Measurements from ENCODE around the gene RCC1. TPM values are rescaled to one million over a fixed set of nuclear protein-coding genes. Genes with fewer than 3 reads are reported as not detected.
"Not testable (repeated sequence)": the region's sequence is repeated elsewhere in the genome, so short reads cannot be mapped to it uniquely, and the experiment has no call there.

The RCC1 gene
- total RNA-seq, 1 donor from 2014 or later = 34.7 TPM

GRCh38 chr1:28541414-28542015 is 35.7 kb downstream of the RCC1 start:
- DNase-seq (ENCODE audit: extremely low read depth, low read depth, low spot score) = not testable (repeated sequence)

- no peak for DNase-seq (ENCODE audit: extremely low read depth, low read depth, low spot score)
Observed at GRCh38 chr1:28545246-28545628, 39.4 kb downstream of the RCC1 start.

- DNase-seq (ENCODE audit: extremely low read depth, low read depth, low spot score) = no peak
Observed at GRCh38 chr1:28548318-28548717, 42.5 kb downstream of the RCC1 start.

- no peak for DNase-seq (ENCODE audit: extremely low read depth, low read depth, low spot score)
Observed at GRCh38 chr1:28551381-28551780, 45.5 kb downstream of the RCC1 start.

GRCh38 chr1:28552758-28553663 is 47.2 kb downstream of the RCC1 start, which contains the start of gene TRNAU1AP:
TRNAU1AP (plus strand) TSS chr1:28553085; CDS start chr1:28553111, 26 bp downstream.
- peak; percentile 65 for DNase-seq (ENCODE audit: extremely low read depth, low read depth, low spot score)

- no peak for DNase-seq (ENCODE audit: extremely low read depth, low read depth, low spot score)
Observed at GRCh38 chr1:28560886-28561285, 55.0 kb downstream of the RCC1 start.

- no peak for DNase-seq (ENCODE audit: extremely low read depth, low read depth, low spot score)
Observed at GRCh38 chr1:28564310-28564709, 58.5 kb downstream of the RCC1 start.

GRCh38 chr1:28565040-28565439 is 59.2 kb downstream of the RCC1 start:
- no peak for DNase-seq (ENCODE audit: extremely low read depth, low read depth, low spot score)

- no peak for DNase-seq (ENCODE audit: extremely low read depth, low read depth, low spot score)
Observed at GRCh38 chr1:28565726-28566125, 59.9 kb downstream of the RCC1 start.

- DNase-seq (ENCODE audit: extremely low read depth, low read depth, low spot score) = no peak
Observed at GRCh38 chr1:28566931-28567330, 61.1 kb downstream of the RCC1 start.

GRCh38 chr1:28571911-28572310 is 66.1 kb downstream of the RCC1 start:
- no peak for DNase-seq (ENCODE audit: extremely low read depth, low read depth, low spot score)

- not testable (repeated sequence) for DNase-seq (ENCODE audit: extremely low read depth, low read depth, low spot score)
Observed at GRCh38 chr1:28572891-28573290, 67.0 kb downstream of the RCC1 start.

GRCh38 chr1:28573564-28573963 is 67.7 kb downstream of the RCC1 start:
- DNase-seq (ENCODE audit: extremely low read depth, low read depth, low spot score) = no peak

- no peak for DNase-seq (ENCODE audit: extremely low read depth, low read depth, low spot score)
Observed at GRCh38 chr1:28577052-28577678, 71.3 kb downstream of the RCC1 start.

- DNase-seq (ENCODE audit: extremely low read depth, low read depth, low spot score) = no peak
Observed at GRCh38 chr1:28577738-28578536, 72.1 kb downstream of the RCC1 start.

GRCh38 chr1:28578696-28579218 is 72.9 kb downstream of the RCC1 start:
- DNase-seq (ENCODE audit: extremely low read depth, low read depth, low spot score) = no peak

- no peak for DNase-seq (ENCODE audit: extremely low read depth, low read depth, low spot score)
Observed at GRCh38 chr1:28579401-28579800, 73.6 kb downstream of the RCC1 start.

- DNase-seq (ENCODE audit: extremely low read depth, low read depth, low spot score) = no peak
Observed at GRCh38 chr1:28580722-28581530, 75.1 kb downstream of the RCC1 start.

- DNase-seq (ENCODE audit: extremely low read depth, low read depth, low spot score) = no peak
Observed at GRCh38 chr1:28581531-28582247, 75.8 kb downstream of the RCC1 start.

Data from glomerular endothelial cell (primary cell).